ENCODE measurements around the gene PGGHG.

The PGGHG gene

GRCh38 chr11:270451-271318 is 18.2 kb upstream of the PGGHG start:
- DNase-seq, result no peak

DNA sequence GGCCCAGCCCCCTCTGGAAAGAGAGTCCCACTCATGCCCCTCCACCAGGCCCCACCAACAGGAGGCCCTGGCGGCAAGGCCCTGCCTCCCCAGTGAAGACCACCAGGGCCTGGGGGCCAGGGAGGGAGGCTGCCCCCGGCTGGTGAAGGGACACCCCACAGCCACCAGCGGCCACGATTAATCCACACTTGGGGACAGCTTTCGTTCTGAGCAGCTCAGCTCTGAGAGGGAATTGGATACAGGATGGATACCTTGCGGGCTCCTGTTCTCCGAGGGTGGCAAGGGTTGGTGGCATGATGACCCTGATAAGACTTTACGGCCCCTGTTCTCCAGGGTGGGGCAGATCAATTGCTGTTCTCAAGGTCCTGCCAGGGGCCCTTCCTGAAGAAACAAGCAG is 17.6 kb upstream of the PGGHG start:
- DNase-seq, result no peak

DNA sequence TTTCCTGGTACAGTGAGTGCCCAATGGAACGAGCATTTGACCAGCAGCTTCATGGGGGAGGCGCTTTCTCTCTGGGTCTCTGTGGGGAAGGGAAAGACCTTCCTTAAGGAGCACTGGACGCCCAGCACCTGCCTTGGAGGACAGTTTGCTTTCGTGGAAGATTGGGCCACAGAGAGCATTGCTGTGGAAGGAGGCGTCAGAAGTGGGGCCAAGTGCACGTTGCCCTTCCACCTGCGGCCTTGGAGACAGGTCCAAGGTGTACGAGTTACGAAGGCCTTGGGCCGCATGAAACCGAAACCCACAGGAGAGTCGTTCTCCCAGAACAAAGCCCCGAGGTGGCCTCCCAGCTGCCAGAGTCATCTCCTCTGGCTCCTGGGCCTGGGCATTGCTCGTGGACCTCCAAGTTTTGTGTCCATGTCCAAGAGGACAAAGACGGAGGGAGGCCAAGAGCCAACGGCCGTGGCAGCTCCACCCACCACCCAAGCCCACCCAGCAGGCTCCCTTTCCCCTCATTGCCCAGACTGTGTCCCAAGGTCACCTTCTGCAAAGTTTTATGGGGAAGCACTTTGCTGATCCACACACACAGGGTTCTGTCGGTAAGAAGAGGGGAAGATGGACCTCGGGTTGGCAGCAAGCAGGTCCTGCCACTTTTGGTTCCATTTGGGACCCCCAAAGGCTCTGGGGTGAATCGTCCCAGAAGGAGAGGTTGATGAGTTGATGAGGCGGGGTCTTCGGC is 16.6 kb upstream of the PGGHG start:
- no peak for DNase-seq

- no peak for DNase-seq
Observed at GRCh38 chr11:272931-273198, 16.1 kb upstream of the PGGHG start.

GRCh38 chr11:276219-276618 is 12.7 kb upstream of the PGGHG start:
- no peak for DNase-seq

DNA sequence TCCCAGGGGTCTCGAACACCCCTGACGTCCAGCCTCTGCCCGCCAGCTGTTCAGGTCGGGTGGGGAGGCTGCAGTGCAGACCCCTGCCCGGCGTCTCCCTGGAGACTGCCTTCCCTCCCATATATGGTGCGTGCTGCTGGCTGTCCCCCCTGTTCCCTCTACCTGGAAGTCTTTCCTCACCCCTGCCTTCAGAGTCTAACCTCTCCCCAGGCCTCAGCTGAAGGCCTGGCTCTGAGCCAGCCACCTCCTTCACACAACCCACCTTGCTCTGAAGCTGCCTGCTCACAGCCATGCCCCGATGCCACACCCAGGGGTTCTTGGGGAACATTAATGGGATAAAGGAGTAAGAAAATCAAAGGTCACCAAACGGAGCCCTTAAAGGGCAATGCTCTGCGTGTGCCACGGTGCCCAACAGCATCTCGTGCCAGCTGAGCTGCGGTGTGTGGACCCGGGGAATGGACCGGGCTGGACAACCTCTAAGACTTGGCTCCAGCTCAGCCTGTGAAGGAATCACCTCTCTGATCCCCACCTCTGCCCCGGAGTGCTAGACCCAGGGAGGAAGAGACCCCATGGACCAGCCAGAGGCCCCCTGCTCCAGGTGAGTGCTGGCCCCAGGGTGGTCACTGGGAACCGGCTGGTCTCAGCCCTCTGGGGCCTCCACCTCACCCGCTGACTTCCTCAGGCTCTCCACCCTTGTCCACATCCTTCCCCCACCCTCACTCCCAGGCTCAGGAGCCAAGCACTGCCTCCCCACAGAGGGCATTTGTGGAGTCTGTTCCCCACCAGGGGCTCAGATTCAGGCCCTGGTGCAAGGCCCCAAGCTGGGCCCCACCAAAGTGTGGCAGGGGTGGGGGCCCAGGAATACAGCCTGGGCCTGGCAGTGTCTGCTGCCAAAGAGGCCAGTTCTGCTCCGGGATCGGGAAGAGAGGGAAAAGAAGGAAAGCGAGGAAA is 10.7 kb upstream of the PGGHG start, which contains the start of gene NLRP6:
Gene NLRP6, plus strand, starts transcription at position 407 of the 951 bp plus-strand sequence. Its CDS starts 163 bp downstream, at position 570.
- no peak for DNase-seq

GRCh38 chr11:279040-279965 is 9.6 kb upstream of the PGGHG start:
- no peak for DNase-seq

- DNase-seq, result no peak
Observed at GRCh38 chr11:279966-280705, 8.8 kb upstream of the PGGHG start.

DNA sequence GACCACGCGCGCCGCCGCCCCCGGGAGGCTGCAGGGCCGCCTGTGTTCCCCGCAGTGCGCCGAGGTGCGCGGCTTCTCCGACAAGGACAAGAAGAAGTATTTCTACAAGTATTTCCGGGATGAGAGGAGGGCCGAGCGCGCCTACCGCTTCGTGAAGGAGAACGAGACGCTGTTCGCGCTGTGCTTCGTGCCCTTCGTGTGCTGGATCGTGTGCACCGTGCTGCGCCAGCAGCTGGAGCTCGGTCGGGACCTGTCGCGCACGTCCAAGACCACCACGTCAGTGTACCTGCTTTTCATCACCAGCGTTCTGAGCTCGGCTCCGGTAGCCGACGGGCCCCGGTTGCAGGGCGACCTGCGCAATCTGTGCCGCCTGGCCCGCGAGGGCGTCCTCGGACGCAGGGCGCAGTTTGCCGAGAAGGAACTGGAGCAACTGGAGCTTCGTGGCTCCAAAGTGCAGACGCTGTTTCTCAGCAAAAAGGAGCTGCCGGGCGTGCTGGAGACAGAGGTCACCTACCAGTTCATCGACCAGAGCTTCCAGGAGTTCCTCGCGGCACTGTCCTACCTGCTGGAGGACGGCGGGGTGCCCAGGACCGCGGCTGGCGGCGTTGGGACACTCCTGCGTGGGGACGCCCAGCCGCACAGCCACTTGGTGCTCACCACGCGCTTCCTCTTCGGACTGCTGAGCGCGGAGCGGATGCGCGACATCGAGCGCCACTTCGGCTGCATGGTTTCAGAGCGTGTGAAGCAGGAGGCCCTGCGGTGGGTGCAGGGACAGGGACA is 8.0 kb upstream of the PGGHG start:
- DNase-seq, result no peak

- DNase-seq, result no peak
Observed at GRCh38 chr11:281486-282161, 7.3 kb upstream of the PGGHG start.

DNA sequence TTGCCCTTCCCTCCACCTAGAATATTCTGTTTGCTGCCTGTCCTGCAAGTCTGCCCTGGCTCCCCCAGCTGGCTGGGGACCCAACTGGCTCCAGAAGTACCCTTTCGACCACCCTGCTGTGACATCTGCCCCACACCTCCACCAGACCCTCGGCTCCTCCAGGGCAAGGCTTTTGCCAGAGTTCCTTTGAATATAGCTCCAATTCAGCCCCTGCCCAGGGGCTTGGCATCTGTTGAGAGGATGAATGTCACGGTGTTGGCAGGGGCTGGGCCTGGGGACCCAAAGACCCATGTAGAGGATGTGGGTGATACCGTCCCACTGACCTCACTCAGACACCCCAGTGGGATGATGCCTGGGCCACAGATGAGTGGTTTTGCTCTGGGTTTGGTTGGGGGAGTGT is 6.8 kb upstream of the PGGHG start:
- no peak for DNase-seq

DNA sequence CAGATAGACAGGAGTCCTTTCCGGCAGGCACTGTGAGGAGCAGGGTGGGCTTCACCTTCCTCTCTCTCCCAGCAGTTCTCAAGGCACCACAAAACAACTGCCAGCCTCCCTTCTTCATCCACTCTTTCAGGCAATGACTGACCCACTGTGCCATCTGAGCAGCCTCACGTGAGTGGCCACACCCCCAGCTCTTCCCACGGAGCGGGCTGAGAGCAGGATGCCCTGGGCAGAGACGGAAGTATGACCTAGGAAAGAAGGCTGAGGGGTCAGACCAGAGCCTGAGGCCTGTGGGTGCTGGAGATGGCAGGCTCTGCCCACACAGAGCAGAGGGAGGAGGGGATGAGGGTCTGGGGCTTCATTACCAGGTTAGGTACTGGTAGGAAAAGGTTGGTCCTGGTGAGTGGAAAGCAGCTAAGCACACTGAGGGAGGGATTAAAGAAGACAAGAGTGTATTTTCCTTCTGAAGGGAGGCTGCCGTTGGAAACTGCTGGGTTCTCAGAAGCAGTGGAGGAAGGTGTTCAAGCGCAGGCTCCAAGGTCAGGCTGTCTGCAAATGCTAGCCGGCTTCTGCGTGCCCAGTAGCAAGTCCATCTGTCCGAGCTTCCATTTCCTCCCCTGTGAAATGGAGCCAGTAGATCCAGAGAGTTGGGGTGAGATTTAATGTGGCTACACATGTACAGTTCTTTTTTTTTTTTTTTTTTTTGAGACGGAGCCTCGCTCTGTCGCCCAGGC is 6.1 kb upstream of the PGGHG start:
- DNase-seq, result no peak

DNA sequence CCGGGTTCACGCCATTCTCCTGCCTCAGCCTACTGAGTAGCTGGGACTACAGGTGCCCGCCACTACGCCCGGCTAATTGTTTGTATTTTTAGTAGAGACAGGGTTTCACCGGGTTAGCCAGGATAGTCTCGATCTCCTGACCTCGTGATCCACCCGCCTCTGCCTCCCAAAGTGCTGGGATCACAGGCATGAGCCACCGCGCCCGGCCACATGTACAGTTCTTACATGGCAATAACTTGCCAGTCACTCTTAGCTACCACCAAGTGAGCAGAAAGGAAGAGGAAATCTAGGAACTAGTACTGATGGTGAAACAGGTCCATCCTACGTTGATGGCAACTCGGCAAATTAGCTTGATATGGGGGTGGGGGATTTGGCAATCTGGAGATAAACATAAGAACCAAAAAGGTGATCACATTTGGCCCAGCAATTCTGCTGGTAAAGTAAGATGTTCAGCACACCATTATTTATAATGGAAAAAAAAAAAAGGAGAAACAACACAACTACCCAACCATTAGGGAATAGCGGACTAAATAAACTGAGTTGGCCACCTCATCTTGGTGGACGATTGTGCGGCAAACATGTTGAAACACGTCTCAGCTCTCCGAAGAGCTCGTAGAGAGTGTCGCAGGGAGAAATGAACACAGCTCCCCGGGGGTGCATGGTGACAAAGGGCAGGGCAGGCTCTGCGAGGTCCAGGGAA is 5.4 kb upstream of the PGGHG start:
- no peak for DNase-seq

GRCh38 chr11:284105-285020 is 4.6 kb upstream of the PGGHG start:
- no peak for DNase-seq

DNA sequence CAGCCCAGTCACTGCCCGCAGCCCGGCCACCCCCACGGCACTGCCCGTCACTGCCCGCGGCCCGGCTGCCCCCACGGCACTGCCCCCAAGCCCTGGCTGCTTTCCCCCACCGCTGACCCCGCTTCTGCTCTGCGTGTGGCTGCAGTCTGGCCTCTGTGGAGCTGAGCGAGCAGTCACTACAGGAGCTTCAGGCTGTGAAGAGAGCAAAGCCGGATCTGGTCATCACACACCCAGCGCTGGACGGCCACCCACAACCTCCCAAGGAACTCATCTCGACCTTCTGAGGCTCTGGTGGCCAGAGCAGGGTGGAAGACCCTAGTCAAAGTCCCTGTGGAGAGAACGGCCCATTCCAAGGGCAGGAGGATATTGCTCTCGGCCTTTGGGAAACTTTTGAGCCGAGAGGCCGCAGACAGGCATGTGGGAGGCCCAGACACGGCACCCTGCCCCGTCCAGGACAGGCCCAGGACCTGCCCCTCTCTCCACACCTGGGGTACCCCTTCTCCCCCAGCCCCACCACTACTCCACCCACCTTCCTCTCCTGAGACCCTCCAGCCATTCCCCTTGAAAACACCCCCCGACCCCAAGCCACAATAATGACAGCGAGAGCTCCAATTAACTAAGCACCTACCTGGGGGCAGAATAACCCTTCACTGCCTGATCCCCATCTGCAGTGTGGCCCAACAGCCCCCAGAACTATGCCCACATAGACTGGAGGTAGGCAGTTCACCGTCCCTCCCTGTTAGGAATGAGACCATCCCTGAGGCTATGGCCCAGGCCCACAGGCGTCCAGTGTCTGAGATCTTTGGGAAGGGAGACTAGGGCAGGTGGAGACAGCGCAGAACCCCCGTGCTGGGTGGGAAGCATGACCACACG is 3.7 kb upstream of the PGGHG start:
- no peak for DNase-seq

DNA sequence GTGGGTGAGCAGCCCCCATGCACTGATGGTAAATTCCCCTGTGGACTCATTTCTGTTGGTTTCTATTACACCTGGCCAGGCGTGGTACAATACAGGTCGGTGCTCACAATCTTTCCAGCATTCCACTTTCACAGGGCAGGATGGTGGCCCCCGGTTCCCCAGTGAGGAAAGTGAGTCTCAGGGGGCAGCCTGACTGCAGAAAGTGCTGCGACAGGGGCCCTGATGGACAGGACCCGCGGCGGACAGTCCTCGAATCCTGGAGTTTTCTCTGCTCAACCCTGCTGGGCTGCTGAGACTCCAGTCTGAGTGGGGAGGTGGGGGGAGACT is 3.1 kb upstream of the PGGHG start:
- no peak for DNase-seq
